ENCODE results near the gene ZNF121.
"Not testable (repeated sequence)": the region's sequence is repeated elsewhere in the genome, so short reads cannot be mapped to it uniquely, and the experiment has no call there.

Gene ZNF121

GRCh38 chr19:9610484-9611113 is 26.3 kb upstream of the ZNF121 start:
- no peak for DNase-seq (ENCODE audit: extremely low read depth, low read depth)
- TF ChIP-seq, protein P1, sequence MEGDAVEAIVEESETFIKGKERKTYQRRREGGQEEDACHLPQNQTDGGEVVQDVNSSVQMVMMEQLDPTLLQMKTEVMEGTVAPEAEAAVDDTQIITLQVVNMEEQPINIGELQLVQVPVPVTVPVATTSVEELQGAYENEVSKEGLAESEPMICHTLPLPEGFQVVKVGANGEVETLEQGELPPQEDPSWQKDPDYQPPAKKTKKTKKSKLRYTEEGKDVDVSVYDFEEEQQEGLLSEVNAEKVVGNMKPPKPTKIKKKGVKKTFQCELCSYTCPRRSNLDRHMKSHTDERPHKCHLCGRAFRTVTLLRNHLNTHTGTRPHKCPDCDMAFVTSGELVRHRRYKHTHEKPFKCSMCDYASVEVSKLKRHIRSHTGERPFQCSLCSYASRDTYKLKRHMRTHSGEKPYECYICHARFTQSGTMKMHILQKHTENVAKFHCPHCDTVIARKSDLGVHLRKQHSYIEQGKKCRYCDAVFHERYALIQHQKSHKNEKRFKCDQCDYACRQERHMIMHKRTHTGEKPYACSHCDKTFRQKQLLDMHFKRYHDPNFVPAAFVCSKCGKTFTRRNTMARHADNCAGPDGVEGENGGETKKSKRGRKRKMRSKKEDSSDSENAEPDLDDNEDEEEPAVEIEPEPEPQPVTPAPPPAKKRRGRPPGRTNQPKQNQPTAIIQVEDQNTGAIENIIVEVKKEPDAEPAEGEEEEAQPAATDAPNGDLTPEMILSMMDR (IDR thresholded peaks at IDR 0.05; ENCODE audit: low read depth, low read length, missing control alignments), result no peak
- H3K4me3 ChIP-seq (replicated peaks; ENCODE audit: low read depth, low read length), result no peak overlapping the region

DNA sequence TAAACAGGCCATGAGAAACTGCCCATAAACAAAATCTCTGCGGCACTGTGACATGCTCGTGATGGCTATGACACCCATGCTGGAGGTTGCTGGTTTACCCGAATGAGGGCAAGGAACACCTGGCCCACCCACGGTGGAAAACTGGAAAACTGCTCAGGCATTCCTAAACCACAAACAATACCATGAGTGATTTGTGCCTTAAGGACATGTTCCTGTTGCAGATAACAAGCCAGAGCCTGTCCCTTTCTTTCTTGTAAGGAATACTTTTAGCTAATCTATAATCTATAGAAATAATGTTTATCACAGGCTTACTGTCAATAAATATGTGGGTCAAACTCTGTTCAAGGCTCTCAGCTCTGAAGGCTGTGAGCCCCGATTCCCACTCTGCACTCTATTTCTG is 24.6 kb upstream of the ZNF121 start:
- DNase-seq (ENCODE audit: extremely low read depth, low read depth), result no peak
- TF ChIP-seq, protein P1 (IDR thresholded peaks at IDR 0.05; ENCODE audit: low read depth, low read length, missing control alignments), result no peak
- H3K4me3 ChIP-seq (replicated peaks; ENCODE audit: low read depth, low read length), result no peak overlapping the region

DNA sequence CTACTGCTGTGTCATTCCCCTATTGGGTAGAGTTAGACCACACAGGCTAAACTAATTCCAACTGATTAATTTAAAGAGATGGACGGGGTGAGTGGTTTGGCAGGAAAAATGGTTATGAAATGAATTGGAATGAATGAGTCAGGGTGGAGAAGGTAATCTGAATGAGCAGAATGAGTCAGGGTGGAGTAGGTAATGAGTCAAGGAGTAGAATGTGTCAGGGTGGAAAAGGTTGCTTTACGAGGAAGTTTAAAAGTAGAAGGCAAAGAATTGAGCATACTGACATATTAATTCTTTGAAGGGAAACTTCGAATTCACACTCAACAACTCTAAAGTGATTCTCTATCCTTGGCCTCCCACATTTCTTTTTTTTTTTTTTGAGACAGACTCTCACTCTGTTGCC is 12.7 kb upstream of the ZNF121 start:
- TF ChIP-seq, protein P1 (IDR thresholded peaks at IDR 0.05; ENCODE audit: low read depth, low read length, missing control alignments), result no peak
- H3K4me3 ChIP-seq (replicated peaks; ENCODE audit: low read depth, low read length), result no peak overlapping the region
- peak; percentile 27 for DNase-seq (ENCODE audit: extremely low read depth, low read depth)

DNA sequence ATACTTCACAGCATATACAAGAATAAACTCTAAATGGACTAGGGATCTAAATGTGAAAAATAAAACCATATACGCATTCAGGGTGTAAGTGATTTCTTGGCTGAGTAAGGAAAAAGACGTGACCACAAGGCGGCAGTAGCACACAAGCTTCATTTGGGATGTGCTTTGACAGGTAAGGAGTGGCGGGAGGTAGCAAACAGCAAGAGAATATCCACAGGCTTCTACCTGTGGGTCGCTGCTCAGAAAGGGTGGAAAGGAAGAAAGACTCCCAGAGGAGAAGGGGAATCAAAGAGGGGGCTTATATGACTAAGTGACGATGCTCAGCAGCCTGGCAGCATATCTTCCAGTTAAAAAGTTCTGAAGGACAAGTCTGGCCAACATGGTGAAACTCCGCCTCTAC is 2.5 kb upstream of the ZNF121 start:
- DNase-seq (ENCODE audit: extremely low read depth, low read depth), result peak; percentile 26
- H3K4me3 ChIP-seq (replicated peaks; ENCODE audit: low read depth, low read length), result no peak overlapping the region
- TF ChIP-seq, protein P1 (IDR thresholded peaks at IDR 0.05; ENCODE audit: low read depth, low read length, missing control alignments), result peak; percentile 70

GRCh38 chr19:9582081-9582725 is 2.1 kb downstream of the ZNF121 start:
- DNase-seq (ENCODE audit: extremely low read depth, low read depth), result not testable (repeated sequence)
- peak overlapping the region; percentile 99; the same call in 1 of the 2 replicates for H3K4me3 ChIP-seq (replicated peaks; ENCODE audit: low read depth, low read length)

DNA sequence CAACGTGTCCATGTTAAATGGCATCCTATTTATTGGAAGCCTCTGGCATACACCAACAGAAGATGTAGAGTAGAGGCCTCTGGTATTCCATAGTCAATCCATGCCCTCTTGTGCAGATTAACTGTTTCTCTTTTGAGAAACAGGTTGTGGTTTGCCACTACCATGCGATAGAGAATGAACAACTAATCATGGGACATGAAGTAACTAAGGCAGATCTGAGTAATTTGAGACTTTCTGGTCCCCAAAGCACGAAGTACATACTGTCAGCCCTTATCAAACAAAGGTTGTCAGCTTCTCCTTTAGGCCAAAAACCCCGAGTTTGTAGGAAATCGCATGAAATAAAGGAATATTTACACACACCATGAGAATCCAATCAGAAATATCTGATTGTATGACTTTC is 3.6 kb downstream of the ZNF121 start:
- no peak for DNase-seq (ENCODE audit: extremely low read depth, low read depth)
- TF ChIP-seq, protein P1 (IDR thresholded peaks at IDR 0.05; ENCODE audit: low read depth, low read length, missing control alignments), result no peak
- H3K4me3 ChIP-seq (replicated peaks; ENCODE audit: low read depth, low read length), result no peak overlapping the region

DNA sequence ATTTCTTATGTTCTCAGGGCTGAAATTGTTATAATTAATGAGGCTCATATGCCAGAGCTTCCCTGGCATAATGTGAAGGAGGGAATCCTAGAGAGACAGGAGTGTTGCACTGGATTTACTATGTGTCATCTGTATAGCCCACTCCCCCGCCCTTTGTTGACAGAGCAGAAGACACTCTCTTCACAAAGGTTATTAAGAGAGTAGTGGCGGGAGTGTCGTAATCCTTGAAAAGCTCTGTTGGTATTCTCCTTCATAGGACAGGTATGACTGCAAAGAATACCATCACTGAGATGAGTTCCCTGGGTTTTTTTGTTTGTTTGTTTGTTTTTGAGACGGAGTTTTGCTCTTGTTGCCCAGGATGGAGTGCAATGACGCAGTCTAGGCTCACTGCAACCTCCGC is 14.0 kb downstream of the ZNF121 start:
- TF ChIP-seq, protein P1 (IDR thresholded peaks at IDR 0.05; ENCODE audit: low read depth, low read length, missing control alignments), result no peak
- H3K4me3 ChIP-seq (replicated peaks; ENCODE audit: low read depth, low read length), result no peak overlapping the region
- DNase-seq (ENCODE audit: extremely low read depth, low read depth), result no peak

Data from HFF-Myc (cell line).